AG04450 (cell line): Measurements from ENCODE around the gene DIDO1. TPM values are rescaled to one million over a fixed set of nuclear protein-coding genes. Genes with fewer than 3 reads are reported as not detected.

Experiments
- CTCF ChIA-PET: fragments of 300-600, 350-600 bp; formaldehyde crosslinking; extraction: SDS; loops from one replicate; lab custom pipeline; 2022; ENCODE audit warnings: antibody characterized with exemption, inconsistent platforms; lab: Charles Lee
- POLR2A ChIA-PET: fragments of 350-600 bp; formaldehyde crosslinking; extraction: SDS; loops from one replicate; lab custom pipeline; 2021; ENCODE audit warnings: antibody characterized with exemption, inconsistent platforms; lab: Yijun Ruan, JAX
- DNase-seq: peaks from one replicate; pipeline ENCODE4 v3.0.0-alpha.2; 2011; ENCODE audit warnings: low read depth, low spot score
- H3K27ac ChIP-seq: one replicate; pipeline ENCODE4 v1.5.1; 2012; ENCODE audit warnings: low read depth, low read length, control low read depth
- H3K27me3 ChIP-seq: one replicate; pipeline ENCODE4 v1.6.0; 2012; ENCODE audit warnings: low read length; ENCODE audit not compliant: control insufficient read depth, insufficient read depth
- H3K4me3 ChIP-seq: 2 replicates; pipeline ENCODE4 v1.5.1; 2011; ENCODE audit warnings: mild to moderate bottlenecking, low read depth, low read length, control low read depth
- H3K9me3 ChIP-seq: 2 replicates; pipeline ENCODE4 v1.5.1; 2012; ENCODE audit warnings: low read length; ENCODE audit not compliant: control insufficient read depth, insufficient read depth
- CTCF ChIP-seq: IDR thresholded peaks from 2 replicates; pipeline ENCODE4 v1.5.1; 2011; ENCODE audit warnings: low read depth, low read length, control low read depth, inconsistent platforms
- polyA plus RNA-seq: library from polyadenylated mRNA; depleted of rRNA; stranded (reverse); fragments of >200 nt; gene quantifications from 2 replicates; pipeline ENCODE4 v1.2.3, GENCODE V29; 2011

DIDO1 gene
- polyA plus RNA-seq, 1 experiment = 22.1 TPM

GRCh38 chr20:62922451-62922921 is 3.8 kb downstream of the DIDO1 start:
- Histone ChIP-seq H3K27me3 (no peaks in the 10 kb centered on the region), H3K27ac (no peak overlapping the region), H3K4me3 (no peak overlapping the region), H3K9me3 (peaks cover 4% of the 10 kb centered on the region; the same call in 1 of the 2 replicates)
- ChIA-PET CTCF (interaction anchor here (1.7 kb wide), 1 partner anchor 19 kb away, joined by 11 read pairs; no protein-coding TSS in a partner anchor), POLR2A (no interaction called here)
- no peak for TF ChIP-seq CTCF
- DNase-seq = no peak

GRCh38 chr20:62921119-62921687 is 5.1 kb downstream of the DIDO1 start:
- CTCF ChIA-PET = interaction anchor here (0.5 to 2.2 kb wide), 10 partner anchors 9 to 112 kb away, joined by 3 to 14 read pairs (median 6); no protein-coding TSS in a partner anchor
- Histone ChIP-seq H3K27ac (no peak overlapping the region), H3K27me3 (no peaks in the 10 kb centered on the region), H3K4me3 (no peak overlapping the region), H3K9me3 (peaks cover 4% of the 10 kb centered on the region; the same call in 1 of the 2 replicates)
- peak; percentile 61 for TF ChIP-seq CTCF
- POLR2A ChIA-PET = no interaction called here
- DNase-seq = no peak

GRCh38 chr20:62920039-62920645 is 6.2 kb downstream of the DIDO1 start:
- Histone ChIP-seq H3K27ac (no peak overlapping the region), H3K27me3 (no peaks in the 10 kb centered on the region), H3K4me3 (no peak overlapping the region), H3K9me3 (no peaks in the 10 kb centered on the region)
- ChIA-PET POLR2A (no interaction called here), CTCF (interaction anchor here (1.1 to 2.5 kb wide), 10 partner anchors 8 to 111 kb away, joined by 3 to 14 read pairs (median 4); no protein-coding TSS in a partner anchor)
- no peak for TF ChIP-seq CTCF
- DNase-seq = no peak

- Histone ChIP-seq H3K4me3 (no peak overlapping the region), H3K27ac (no peak overlapping the region), H3K27me3 (no peaks in the 10 kb centered on the region), H3K9me3 (no peaks in the 10 kb centered on the region)
- no peak for TF ChIP-seq CTCF
- POLR2A ChIA-PET = no interaction called here
- CTCF ChIA-PET = interaction anchor here (0.6 to 2.5 kb wide), 2 partner anchors 11 to 28 kb away, joined by 4 to 6 read pairs; no protein-coding TSS in a partner anchor
- DNase-seq = no peak
These were observed 7.5 kb downstream of the DIDO1 start for GRCh38 chr20:62918831-62919230.

- H3K27ac ChIP-seq = no peak overlapping the region
- ChIA-PET POLR2A (no interaction called here), CTCF (interaction anchor here (1.0 to 2.5 kb wide), 3 partner anchors 10 to 18 kb away, joined by 3 to 6 read pairs (median 5); no protein-coding TSS in a partner anchor)
- no peaks in the 10 kb centered on the region for H3K27me3 ChIP-seq
- H3K9me3 ChIP-seq = no peaks in the 10 kb centered on the region
- H3K4me3 ChIP-seq = no peak overlapping the region
- no peak for TF ChIP-seq CTCF
- no peak for DNase-seq
These were observed 8.2 kb downstream of the DIDO1 start for GRCh38 chr20:62918147-62918546.
